PC-9 (cell line): ENCODE results near the gene ASTN2. TPM values are rescaled to one million over a fixed set of nuclear protein-coding genes. Genes with fewer than 3 reads are reported as not detected.

ENCODE experiments used
- BruUV-seq: library from RNA; stranded (reverse); fragments of 400-500 nt; replicated peaks from 2 replicates; lab custom pipeline; 2021; lab: Mats Ljungman, UMichigan
- CTCF ChIA-PET: fragments of 300-600 bp; sonication (Branson Sonifier 250); formaldehyde crosslinking; loops from one replicate; lab custom pipeline; 2022; ENCODE audit warnings: antibody characterized with exemption; lab: Charles Lee
- POLR2A ChIA-PET: fragments of 300-600 bp; sonication (Branson Sonifier 250); formaldehyde crosslinking; loops from one replicate; lab custom pipeline; 2022; ENCODE audit warnings: antibody characterized with exemption; ENCODE audit not compliant: unreplicated experiment; lab: Charles Lee
- DNase-seq, 2 experiments: peaks; one replicate each; pipeline versions ENCODE4 v3.0.0 to v3.0.0-alpha.2; 2015 to 2022; ENCODE audit warnings: mixed read lengths in 1 of 2
- H2AFZ ChIP-seq: fragments of 200-600 bp; sonication (generic); 2 replicates; pipeline ENCODE4 v1.8.1; 2017; ENCODE audit warnings: antibody characterized with exemption
- H3F3A ChIP-seq: fragments of 200-600 bp; sonication (generic); 2 replicates; pipeline ENCODE4 v1.8.1; 2017; ENCODE audit warnings: antibody characterized with exemption, mild to moderate bottlenecking, low read depth; ENCODE audit not compliant: insufficient read depth
- H3K27ac ChIP-seq: fragments of 200-600 bp; sonication (generic); 2 replicates; pipeline ENCODE4 v1.6.1; 2016; ENCODE audit warnings: mixed run types
- H3K27me3 ChIP-seq: fragments of 200-600 bp; sonication (generic); 2 replicates; pipeline ENCODE4 v1.6.1; 2016; ENCODE audit warnings: low read depth, mixed run types; ENCODE audit not compliant: insufficient read depth
- H3K36me3 ChIP-seq: fragments of 200-600 bp; sonication (generic); 2 replicates; pipeline ENCODE4 v1.6.1; 2016; ENCODE audit warnings: low read depth, mixed run types
- H3K4me1 ChIP-seq: fragments of 200-600 bp; sonication (generic); replicated peaks from 2 replicates; pipeline ENCODE4 v1.6.1; 2016; ENCODE audit warnings: mixed run types; ENCODE audit not compliant: insufficient read depth
- H3K4me2 ChIP-seq: fragments of 200-600 bp; sonication (generic); 2 replicates; pipeline ENCODE4 v1.6.1; 2017; ENCODE audit warnings: mixed run types
- H3K4me3 ChIP-seq: fragments of 200-600 bp; sonication (generic); 2 replicates; pipeline ENCODE4 v1.6.1; 2016; ENCODE audit warnings: mixed run types
- H3K79me2 ChIP-seq: fragments of 200-600 bp; sonication (generic); 2 replicates; pipeline ENCODE4 v1.6.1; 2017; ENCODE audit warnings: low read depth, mixed run types
- H3K9me2 ChIP-seq: fragments of 200-600 bp; sonication (generic); 2 replicates; pipeline ENCODE4 v1.8.1; 2017; ENCODE audit warnings: mild to moderate bottlenecking; ENCODE audit not compliant: insufficient read depth
- H3K9me3 ChIP-seq: fragments of 200-600 bp; sonication (generic); 2 replicates; pipeline ENCODE4 v1.8.1; 2016; ENCODE audit warnings: low read depth; ENCODE audit not compliant: insufficient read depth
- H4K20me1 ChIP-seq: fragments of 200-600 bp; sonication (generic); 2 replicates; pipeline ENCODE4 v1.8.1; 2017; ENCODE audit not compliant: insufficient read depth
- EZH2 ChIP-seq: fragments of 200-600 bp; sonication (generic); IDR thresholded peaks from 2 replicates; pipeline ENCODE4 v1.8.0; 2017; ENCODE audit warnings: antibody characterized with exemption, low read depth
- intact Hi-C: fragments of 100-400 bp; cut with micrococcal nuclease; formaldehyde crosslinking; loops from one replicate; pipeline ENCODE4 v1.10.0; 2022; ENCODE audit not compliant: unreplicated experiment
- total RNA-seq: library from RNA; stranded (reverse); gene quantifications from 2 replicates; pipeline ENCODE4 v1.2.3, GENCODE V29; 2021
- TF ChIP-seq, protein P1 (sequence below): fragments of 200-600 bp; sonication (generic); conservative IDR thresholded peaks from 2 replicates; pipeline ENCODE4 v1.6.1; 2017; ENCODE audit warnings: mixed run types, antibody characterized with exemption, mild to moderate bottlenecking, moderate library complexity

The ASTN2 gene
- total RNA-seq, 1 experiment from 2014 or later: 6.2 TPM

DNA sequence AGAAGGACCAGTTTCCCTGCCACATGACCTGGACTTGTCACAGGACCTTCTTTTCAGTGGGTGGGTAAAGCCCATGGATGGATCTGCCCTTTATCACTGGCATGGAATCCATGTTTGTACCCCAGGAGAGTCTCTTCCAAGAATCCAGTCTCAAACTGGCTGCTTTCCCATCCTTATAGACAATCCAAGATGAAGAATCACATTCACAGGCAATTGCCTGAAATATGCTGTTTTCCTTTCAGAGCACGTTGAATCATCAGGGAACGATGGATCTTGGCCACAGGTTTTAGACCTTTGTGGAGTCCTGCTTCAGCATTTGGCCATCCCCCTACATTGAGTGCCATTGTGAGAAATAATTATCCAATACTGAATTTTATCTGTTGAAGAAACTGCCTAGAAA lies 319.8 kb downstream of the ASTN2 start:
- no peak for TF ChIP-seq EZH2
- TF ChIP-seq, protein P1, sequence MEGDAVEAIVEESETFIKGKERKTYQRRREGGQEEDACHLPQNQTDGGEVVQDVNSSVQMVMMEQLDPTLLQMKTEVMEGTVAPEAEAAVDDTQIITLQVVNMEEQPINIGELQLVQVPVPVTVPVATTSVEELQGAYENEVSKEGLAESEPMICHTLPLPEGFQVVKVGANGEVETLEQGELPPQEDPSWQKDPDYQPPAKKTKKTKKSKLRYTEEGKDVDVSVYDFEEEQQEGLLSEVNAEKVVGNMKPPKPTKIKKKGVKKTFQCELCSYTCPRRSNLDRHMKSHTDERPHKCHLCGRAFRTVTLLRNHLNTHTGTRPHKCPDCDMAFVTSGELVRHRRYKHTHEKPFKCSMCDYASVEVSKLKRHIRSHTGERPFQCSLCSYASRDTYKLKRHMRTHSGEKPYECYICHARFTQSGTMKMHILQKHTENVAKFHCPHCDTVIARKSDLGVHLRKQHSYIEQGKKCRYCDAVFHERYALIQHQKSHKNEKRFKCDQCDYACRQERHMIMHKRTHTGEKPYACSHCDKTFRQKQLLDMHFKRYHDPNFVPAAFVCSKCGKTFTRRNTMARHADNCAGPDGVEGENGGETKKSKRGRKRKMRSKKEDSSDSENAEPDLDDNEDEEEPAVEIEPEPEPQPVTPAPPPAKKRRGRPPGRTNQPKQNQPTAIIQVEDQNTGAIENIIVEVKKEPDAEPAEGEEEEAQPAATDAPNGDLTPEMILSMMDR: no peak
- intact Hi-C loops: no loop called here
- Histone ChIP-seq H3K4me2 (no peak overlapping the region), H3K9me3 (no peaks in the 10 kb centered on the region), H3K79me2 (no peaks in the 10 kb centered on the region), H3F3A (no peaks in the 10 kb centered on the region), H3K4me1 (0 out of 2 replicates have a peak, but pooled peaks cover 10% of the 10 kb centered on the region), H3K27me3 (no peaks in the 10 kb centered on the region), H3K9me2 (no peaks in the 10 kb centered on the region), H4K20me1 (no peaks in the 10 kb centered on the region), H3K27ac (no peak overlapping the region), H2AFZ (no peak overlapping the region), H3K4me3 (no peak overlapping the region), H3K36me3 (no peaks in the 10 kb centered on the region)
- no peak for DNase-seq
- POLR2A ChIA-PET: no interaction called here
- CTCF ChIA-PET: no interaction called here
- BruUV-seq: no TSS peak

GRCh38 chr9:117093891-117094844 lies 320.7 kb downstream of the ASTN2 start:
- H3K27ac ChIP-seq: no peak overlapping the region
- 0 out of 2 replicates have a peak, but pooled peaks cover 10% of the 10 kb centered on the region for H3K4me1 ChIP-seq
- BruUV-seq: no TSS peak
- H2AFZ ChIP-seq: no peak overlapping the region
- no peaks in the 10 kb centered on the region for H3K36me3 ChIP-seq
- no peak overlapping the region for H3K4me2 ChIP-seq
- no peaks in the 10 kb centered on the region for H4K20me1 ChIP-seq
- ChIA-PET CTCF (no interaction called here), POLR2A (no interaction called here)
- H3K27me3 ChIP-seq: no peaks in the 10 kb centered on the region
- intact Hi-C loops: no loop called here
- no peak for TF ChIP-seq EZH2
- TF ChIP-seq, protein P1: no peak
- H3K9me2 ChIP-seq: no peaks in the 10 kb centered on the region
- H3K4me3 ChIP-seq: no peak overlapping the region
- no peak for DNase-seq
- no peaks in the 10 kb centered on the region for H3K9me3 ChIP-seq
- H3F3A ChIP-seq: no peaks in the 10 kb centered on the region
- H3K79me2 ChIP-seq: no peaks in the 10 kb centered on the region

GRCh38 chr9:117092582-117092981 lies 322.3 kb downstream of the ASTN2 start:
- no peak overlapping the region for H3K27ac ChIP-seq
- BruUV-seq: no TSS peak
- CTCF ChIA-PET: no interaction called here

More at GRCh38 chr9:117092582-117092981, 322.3 kb downstream of the ASTN2 start:
- Histone ChIP-seq H2AFZ (no peak overlapping the region), H3K4me1 (0 out of 2 replicates have a peak, but pooled peaks cover 10% of the 10 kb centered on the region), H3K79me2 (no peaks in the 10 kb centered on the region), H3F3A (no peaks in the 10 kb centered on the region), H3K9me3 (no peaks in the 10 kb centered on the region), H3K9me2 (no peaks in the 10 kb centered on the region), H3K4me2 (no peak overlapping the region), H3K36me3 (no peaks in the 10 kb centered on the region), H3K4me3 (no peak overlapping the region), H4K20me1 (no peaks in the 10 kb centered on the region), H3K27me3 (no peaks in the 10 kb centered on the region)
- DNase-seq: peak in 1 of 2 experiments; percentile 13
- POLR2A ChIA-PET: no interaction called here
- intact Hi-C loops: no loop called here
- TF ChIP-seq EZH2: no peak
- TF ChIP-seq, protein P1: no peak
